ENCODE measurements around the gene PDZD8. TPM values are rescaled to one million over a fixed set of nuclear protein-coding genes. Genes with fewer than 3 reads are reported as not detected.

Gene PDZD8
- total RNA-seq, 5 donors from 2014 or later (not counting 1 experiment from before 2014, with no cell fraction given): 12.8 to 20.8 (median 19.4) TPM

- Mint-ChIP-seq H3K9me3 (no peaks in the 10 kb centered on the region), H3K4me3 (no peak overlapping the region), H3K4me1 (no peaks in the 10 kb centered on the region), H3K36me3 (peaks cover 3% of the 10 kb centered on the region), H3K27me3 (no peaks in the 10 kb centered on the region), H3K27ac (no peak overlapping the region)
- CTCF ChIA-PET: no interaction called here
- Histone ChIP-seq H3K4me3 (ENCODE audit: control insufficient read depth in 1 of 2, extremely low read depth in 1 of 2, low read length in 1 of 2) (no peak overlapping the region), H3K4me1 (ENCODE audit: control insufficient read depth in 1 of 2, extremely low read depth in 1 of 2, insufficient read depth in 2 of 2, low read length in 2 of 2) (no peaks in the 10 kb centered on the region), H3K27ac (ENCODE audit: low read length) (no peak overlapping the region), H3K9me3 (no peaks in the 10 kb centered on the region), H3K36me3 (ENCODE audit: control insufficient read depth in 2 of 2, extremely low read depth in 1 of 2, insufficient read depth in 1 of 2, low read length in 1 of 2) (no peaks in the 10 kb centered on the region), H3K27me3 (replicated peaks in 1 of 2; ENCODE audit: control insufficient read depth in 2 of 2, extremely low read depth in 1 of 2, insufficient read depth in 2 of 2, low read length in 1 of 2) (no peaks in the 10 kb centered on the region)
- POLR2A ChIA-PET: no interaction called here
- DNase-seq (no peak), ATAC-seq (replicated peaks in 1 of 4) (no peak)
- no CpG with 5 or more reads among the region's 2 CpGs for WGBS (ENCODE audit: insufficient coverage)
Measured at GRCh38 chr10:117277675-117278074, 97.6 kb downstream of the PDZD8 start.

GRCh38 chr10:117275121-117275520 lies 100.1 kb downstream of the PDZD8 start:
- Histone ChIP-seq H3K27ac (ENCODE audit: low read length) (no peak overlapping the region), H3K36me3 (ENCODE audit: control insufficient read depth in 2 of 2, extremely low read depth in 1 of 2, insufficient read depth in 1 of 2, low read length in 1 of 2) (peaks cover 0 to 6% of the 10 kb centered on the region in 2 donors), H3K9me3 (no peaks in the 10 kb centered on the region), H3K4me3 (ENCODE audit: control insufficient read depth in 1 of 2, extremely low read depth in 1 of 2, low read length in 1 of 2) (no peak overlapping the region), H3K27me3 (replicated peaks in 1 of 2; ENCODE audit: control insufficient read depth in 2 of 2, extremely low read depth in 1 of 2, insufficient read depth in 2 of 2, low read length in 1 of 2) (no peaks in the 10 kb centered on the region), H3K4me1 (ENCODE audit: control insufficient read depth in 1 of 2, extremely low read depth in 1 of 2, insufficient read depth in 2 of 2, low read length in 2 of 2) (no peaks in the 10 kb centered on the region)
- Mint-ChIP-seq H3K9me3 (no peaks in the 10 kb centered on the region), H3K27ac (no peak overlapping the region), H3K27me3 (no peaks in the 10 kb centered on the region), H3K4me1 (no peaks in the 10 kb centered on the region), H3K4me3 (no peak overlapping the region), H3K36me3 (no peaks in the 10 kb centered on the region)
- ATAC-seq (replicated peaks in 1 of 4) (no peak), DNase-seq (no peak)
- ChIA-PET CTCF (no interaction called here), POLR2A (no interaction called here)
- WGBS (ENCODE audit: insufficient coverage): no CpG with 5 or more reads among the region's 3 CpGs

- H3K4me1 ChIP-seq (ENCODE audit: control insufficient read depth in 1 of 2, extremely low read depth in 1 of 2, insufficient read depth in 2 of 2, low read length in 2 of 2): no peaks in the 10 kb centered on the region
- Mint-ChIP-seq H3K27ac (no peak overlapping the region), H3K4me3 (no peak overlapping the region), H3K9me3 (no peaks in the 10 kb centered on the region), H3K36me3 (no peaks in the 10 kb centered on the region), H3K4me1 (no peaks in the 10 kb centered on the region), H3K27me3 (no peaks in the 10 kb centered on the region)
- no peak for ATAC-seq (replicated peaks in 1 of 4)
- CTCF ChIA-PET: no interaction called here
- H3K27ac ChIP-seq (ENCODE audit: low read length): no peak overlapping the region
- no peaks in the 10 kb centered on the region for H3K9me3 ChIP-seq
- DNase-seq: no peak
- no peak overlapping the region for H3K4me3 ChIP-seq (ENCODE audit: control insufficient read depth in 1 of 2, extremely low read depth in 1 of 2, low read length in 1 of 2)
- H3K36me3 ChIP-seq (ENCODE audit: control insufficient read depth in 2 of 2, extremely low read depth in 1 of 2, insufficient read depth in 1 of 2, low read length in 1 of 2): peaks cover 0 to 6% of the 10 kb centered on the region in 2 donors
- WGBS (ENCODE audit: insufficient coverage): 100% methylated on average over 3 of the region's 5 CpGs
- POLR2A ChIA-PET: no interaction called here
- H3K27me3 ChIP-seq (replicated peaks in 1 of 2; ENCODE audit: control insufficient read depth in 2 of 2, extremely low read depth in 1 of 2, insufficient read depth in 2 of 2, low read length in 1 of 2): no peaks in the 10 kb centered on the region
Measured at GRCh38 chr10:117274509-117274908, 100.7 kb downstream of the PDZD8 start.

GRCh38 chr10:117273980-117274379 lies 101.3 kb downstream of the PDZD8 start:
- H3K4me3 ChIP-seq (ENCODE audit: control insufficient read depth in 1 of 2, extremely low read depth in 1 of 2, low read length in 1 of 2): no peak overlapping the region
- no peak overlapping the region for H3K27ac ChIP-seq (ENCODE audit: low read length)
- no peak for DNase-seq
- H3K27me3 ChIP-seq (replicated peaks in 1 of 2; ENCODE audit: control insufficient read depth in 2 of 2, extremely low read depth in 1 of 2, insufficient read depth in 2 of 2, low read length in 1 of 2): no peaks in the 10 kb centered on the region
- Mint-ChIP-seq H3K27ac (no peak overlapping the region), H3K4me3 (no peak overlapping the region), H3K36me3 (no peaks in the 10 kb centered on the region), H3K4me1 (no peaks in the 10 kb centered on the region), H3K27me3 (no peaks in the 10 kb centered on the region), H3K9me3 (no peaks in the 10 kb centered on the region)
- no CpG with 5 or more reads among the region's 3 CpGs for WGBS (ENCODE audit: insufficient coverage)
- ChIA-PET CTCF (no interaction called here), POLR2A (no interaction called here)
- ATAC-seq (replicated peaks in 1 of 4): no peak
- no peaks in the 10 kb centered on the region for H3K9me3 ChIP-seq
- no peaks in the 10 kb centered on the region for H3K4me1 ChIP-seq (ENCODE audit: control insufficient read depth in 1 of 2, extremely low read depth in 1 of 2, insufficient read depth in 2 of 2, low read length in 2 of 2)
- H3K36me3 ChIP-seq (ENCODE audit: control insufficient read depth in 2 of 2, extremely low read depth in 1 of 2, insufficient read depth in 1 of 2, low read length in 1 of 2): peaks cover 0 to 6% of the 10 kb centered on the region in 2 donors

GRCh38 chr10:117272195-117273076 lies 102.8 kb downstream of the PDZD8 start:
- H3K27me3 Mint-ChIP-seq: no peaks in the 10 kb centered on the region
- H3K4me3 Mint-ChIP-seq: no peak overlapping the region
- ChIA-PET CTCF (no interaction called here), POLR2A (no interaction called here)
- H3K4me3 ChIP-seq (ENCODE audit: control insufficient read depth in 1 of 2, extremely low read depth in 1 of 2, low read length in 1 of 2): no peak overlapping the region
- DNase-seq (peak in 6 of 35 experiments; percentile 6 to 23 (median 16)), ATAC-seq (replicated peaks in 1 of 4) (no peak)
- WGBS (ENCODE audit: insufficient coverage): 83% methylated on average over 4 of the region's 13 CpGs
- H3K36me3 ChIP-seq (ENCODE audit: control insufficient read depth in 2 of 2, extremely low read depth in 1 of 2, insufficient read depth in 1 of 2, low read length in 1 of 2): peaks cover 0 to 10% of the 10 kb centered on the region in 2 donors
- H3K36me3 Mint-ChIP-seq: no peaks in the 10 kb centered on the region
- no peaks in the 10 kb centered on the region for H3K9me3 ChIP-seq
- H3K27ac ChIP-seq (ENCODE audit: low read length): no peak overlapping the region
- no peaks in the 10 kb centered on the region for H3K4me1 ChIP-seq (ENCODE audit: control insufficient read depth in 1 of 2, extremely low read depth in 1 of 2, insufficient read depth in 2 of 2, low read length in 2 of 2)
- no peaks in the 10 kb centered on the region for H3K9me3 Mint-ChIP-seq
- no peak overlapping the region for H3K27ac Mint-ChIP-seq
- no peaks in the 10 kb centered on the region for H3K4me1 Mint-ChIP-seq
- H3K27me3 ChIP-seq (replicated peaks in 1 of 2; ENCODE audit: control insufficient read depth in 2 of 2, extremely low read depth in 1 of 2, insufficient read depth in 2 of 2, low read length in 1 of 2): no peaks in the 10 kb centered on the region

- H3K4me3 Mint-ChIP-seq: no peak overlapping the region
- DNase-seq: no peak
- WGBS (ENCODE audit: insufficient coverage): no CpG with 5 or more reads among the region's 3 CpGs
- H3K36me3 Mint-ChIP-seq: no peaks in the 10 kb centered on the region
- Histone ChIP-seq H3K4me1 (ENCODE audit: control insufficient read depth in 1 of 2, extremely low read depth in 1 of 2, insufficient read depth in 2 of 2, low read length in 2 of 2) (no peaks in the 10 kb centered on the region), H3K9me3 (no peaks in the 10 kb centered on the region), H3K4me3 (ENCODE audit: control insufficient read depth in 1 of 2, extremely low read depth in 1 of 2, low read length in 1 of 2) (no peak overlapping the region), H3K27me3 (replicated peaks in 1 of 2; ENCODE audit: control insufficient read depth in 2 of 2, extremely low read depth in 1 of 2, insufficient read depth in 2 of 2, low read length in 1 of 2) (no peaks in the 10 kb centered on the region), H3K36me3 (ENCODE audit: control insufficient read depth in 2 of 2, extremely low read depth in 1 of 2, insufficient read depth in 1 of 2, low read length in 1 of 2) (peaks cover 0 to 10% of the 10 kb centered on the region in 2 donors), H3K27ac (ENCODE audit: low read length) (no peak overlapping the region)
- ATAC-seq (replicated peaks in 1 of 4): no peak
- CTCF ChIA-PET: no interaction called here
- POLR2A ChIA-PET: no interaction called here
- no peaks in the 10 kb centered on the region for H3K27me3 Mint-ChIP-seq
- H3K27ac Mint-ChIP-seq: no peak overlapping the region
- H3K4me1 Mint-ChIP-seq: no peaks in the 10 kb centered on the region
- H3K9me3 Mint-ChIP-seq: no peaks in the 10 kb centered on the region
Measured at GRCh38 chr10:117271427-117271826, 103.8 kb downstream of the PDZD8 start.

Measured in T-cell (primary cell).